Measurements from ENCODE around the gene JMJD7.

Gene JMJD7

DNA sequence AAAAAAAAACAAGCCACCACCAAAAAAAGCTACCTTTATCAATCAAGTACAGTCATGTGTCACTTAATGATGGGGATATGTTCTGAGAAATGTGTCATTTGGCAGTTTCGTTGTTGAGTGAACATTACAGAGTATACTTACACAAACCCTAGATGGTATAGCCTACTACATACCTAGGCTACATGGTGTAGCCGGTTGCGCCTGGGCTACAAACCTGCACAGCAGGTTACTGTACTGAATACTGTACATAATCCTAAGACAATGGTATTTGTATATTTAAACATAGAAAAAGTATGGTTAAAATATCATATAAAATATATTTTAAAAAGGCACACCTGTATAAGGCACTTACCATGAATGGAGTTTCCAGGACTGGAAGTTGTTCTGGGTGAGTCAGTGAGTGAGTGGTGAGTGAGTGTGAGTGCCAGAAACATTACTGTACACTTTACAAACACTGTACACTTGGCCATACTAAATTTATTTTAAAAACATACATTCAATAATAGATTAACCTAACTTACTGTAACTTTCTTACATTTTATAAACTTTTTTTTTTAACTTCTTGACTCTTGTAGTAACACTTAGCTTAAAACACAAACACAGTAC, 25.9 kb upstream of the JMJD7 start:
- no peak for DNase-seq

GRCh38 chr15:41804361-41804760, 23.5 kb upstream of the JMJD7 start:
- DNase-seq = no peak

GRCh38 chr15:41804916-41805666, 22.8 kb upstream of the JMJD7 start:
- no peak for DNase-seq

DNA sequence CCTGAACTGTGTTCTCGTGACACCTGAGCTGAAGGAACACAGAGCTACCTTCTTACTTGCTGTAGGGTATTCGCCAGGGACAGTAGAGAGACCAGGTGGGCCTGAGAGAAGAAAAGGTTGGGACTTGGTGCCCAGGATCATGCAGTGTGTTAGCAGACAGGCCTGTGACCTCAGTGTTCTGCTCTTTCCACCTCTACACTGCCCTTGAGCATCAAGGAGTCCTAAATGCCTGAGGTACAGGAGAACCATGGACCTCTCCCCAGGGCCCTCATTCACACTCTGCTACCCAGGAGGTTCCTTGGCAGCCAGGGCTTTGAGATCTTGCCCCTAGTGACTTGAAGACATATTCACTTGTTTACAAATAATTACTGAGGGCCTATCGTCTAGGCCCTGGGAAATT, 22.2 kb upstream of the JMJD7 start:
- DNase-seq = no peak

- no peak for DNase-seq
Measured at GRCh38 chr15:41806291-41807181, 21.4 kb upstream of the JMJD7 start.

DNA sequence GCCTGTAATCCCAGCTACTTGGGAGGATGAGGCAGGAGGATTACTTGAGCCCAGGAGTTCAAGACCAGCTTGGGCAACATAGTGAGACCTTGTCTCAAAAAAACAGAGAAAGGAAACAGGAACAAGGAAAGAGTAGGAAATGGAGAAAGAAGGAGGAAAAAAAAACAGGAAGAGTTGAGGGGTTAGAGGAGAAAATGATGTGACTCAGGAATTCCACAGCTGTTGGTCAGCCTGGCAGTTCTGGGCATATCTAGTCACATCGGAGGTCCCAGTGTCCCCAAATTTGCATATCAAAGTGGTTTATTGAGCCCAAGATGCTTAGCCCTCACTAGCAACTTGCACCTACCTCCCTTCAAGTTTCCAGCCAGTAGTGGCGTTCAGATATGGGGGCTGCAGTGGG, 18.8 kb upstream of the JMJD7 start:
- DNase-seq = no peak

- DNase-seq = no peak
Measured at GRCh38 chr15:41809526-41810220, 18.2 kb upstream of the JMJD7 start.

DNA sequence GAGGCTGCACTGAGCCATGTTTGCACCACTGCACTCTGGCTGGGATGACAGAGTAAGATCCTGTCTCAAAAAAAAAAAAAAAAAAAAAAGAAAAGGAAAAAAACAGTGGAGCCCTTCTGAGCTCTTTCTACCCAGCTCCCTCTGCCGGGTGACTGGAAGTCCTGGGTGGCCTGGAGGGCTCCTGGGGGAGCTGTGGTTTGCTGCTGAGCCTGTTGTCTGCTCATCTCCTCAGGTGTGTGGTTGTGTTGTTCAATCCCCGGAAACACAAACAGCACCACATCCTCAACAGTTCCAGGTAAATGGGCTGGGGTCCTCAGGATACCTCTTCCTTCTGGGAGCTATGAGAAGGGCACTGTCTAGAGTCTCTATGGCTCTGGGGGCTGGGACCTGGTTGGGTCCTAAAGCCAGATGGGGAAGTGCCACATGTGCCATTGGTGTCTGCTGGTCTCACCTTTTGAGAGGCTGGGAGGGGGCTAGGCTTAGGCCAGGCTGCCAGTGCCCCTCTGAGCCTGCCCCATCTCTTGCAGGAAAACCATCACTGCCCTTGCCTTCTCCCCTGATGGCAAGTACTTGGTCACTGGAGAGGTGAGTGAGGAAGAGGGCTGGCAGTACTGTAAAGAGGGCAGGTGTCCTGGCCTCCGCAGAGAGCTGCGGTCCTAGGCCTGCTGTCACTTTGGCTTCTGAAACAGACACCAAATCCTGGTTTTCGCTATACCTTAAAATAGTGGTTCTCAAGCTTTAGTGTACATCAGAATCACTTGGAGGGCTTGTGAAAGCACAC, 17.1 kb upstream of the JMJD7 start:
- no peak for DNase-seq

- DNase-seq = peak; percentile 81
Measured at GRCh38 chr15:41811432-41812195, 16.3 kb upstream of the JMJD7 start.

DNA sequence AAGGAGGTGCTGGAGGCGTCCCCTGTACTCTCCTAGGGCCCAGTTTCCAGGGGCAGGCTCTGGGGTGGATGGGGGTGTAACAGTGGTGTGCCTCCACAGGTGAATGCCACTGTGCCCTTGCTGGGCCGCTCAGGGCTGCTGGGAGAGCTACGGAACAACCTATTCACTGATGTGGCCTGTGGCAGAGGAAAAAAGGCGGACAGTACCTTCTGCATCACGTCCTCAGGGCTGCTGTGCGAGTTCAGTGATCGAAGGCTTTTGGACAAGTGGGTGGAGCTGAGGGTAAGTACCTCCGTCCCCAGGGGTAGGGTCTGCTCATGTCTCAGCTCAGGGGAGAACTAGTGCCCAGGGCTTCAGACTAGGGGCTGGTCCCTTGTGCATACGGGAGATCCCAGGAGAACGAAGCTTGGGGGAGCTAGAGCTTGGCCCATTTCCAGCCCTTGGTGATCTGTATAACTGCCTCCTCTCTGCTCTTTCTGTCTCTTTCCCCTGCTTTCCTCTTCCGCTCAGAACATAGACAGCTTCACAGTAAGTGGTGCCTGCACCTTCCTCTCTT, 15.0 kb upstream of the JMJD7 start:
- DNase-seq = no peak

DNA sequence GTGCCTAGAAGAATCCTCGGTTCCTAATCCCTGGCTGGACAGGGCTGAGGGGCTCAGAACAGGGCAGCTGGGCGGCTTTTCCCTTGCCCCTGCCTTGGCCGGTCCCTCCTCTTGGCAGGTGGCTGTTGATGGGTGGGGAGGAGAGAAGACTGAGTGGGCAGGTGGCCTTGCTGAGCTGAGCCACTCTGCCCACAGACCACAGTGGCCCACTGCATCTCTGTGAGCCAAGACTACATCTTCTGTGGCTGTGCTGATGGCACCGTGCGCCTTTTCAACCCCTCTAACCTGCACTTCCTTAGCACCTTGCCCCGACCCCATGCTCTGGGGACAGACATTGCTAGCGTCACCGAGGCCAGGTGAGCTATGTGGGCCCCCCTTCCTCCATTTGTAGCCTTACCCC, 14.5 kb upstream of the JMJD7 start:
- DNase-seq = no peak

DNA sequence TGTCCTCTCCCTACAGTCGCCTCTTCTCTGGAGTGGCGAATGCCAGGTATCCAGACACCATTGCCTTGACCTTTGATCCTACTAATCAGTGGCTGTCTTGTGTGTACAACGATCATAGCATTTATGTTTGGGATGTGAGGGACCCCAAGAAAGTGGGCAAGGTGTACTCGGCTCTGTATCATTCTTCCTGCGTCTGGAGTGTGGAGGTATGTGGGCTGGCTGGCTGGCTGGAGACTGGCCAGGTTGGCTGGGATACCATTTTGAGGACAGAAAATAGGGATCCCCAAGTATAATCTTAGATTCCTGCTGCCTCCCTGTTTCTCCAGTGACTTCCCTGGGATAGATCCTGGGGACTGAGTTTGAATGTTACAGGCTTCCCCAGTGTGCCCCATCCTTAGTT, 13.4 kb upstream of the JMJD7 start:
- no peak for DNase-seq

GRCh38 chr15:41816788-41817187, 11.1 kb upstream of the JMJD7 start:
- no peak for DNase-seq

DNA sequence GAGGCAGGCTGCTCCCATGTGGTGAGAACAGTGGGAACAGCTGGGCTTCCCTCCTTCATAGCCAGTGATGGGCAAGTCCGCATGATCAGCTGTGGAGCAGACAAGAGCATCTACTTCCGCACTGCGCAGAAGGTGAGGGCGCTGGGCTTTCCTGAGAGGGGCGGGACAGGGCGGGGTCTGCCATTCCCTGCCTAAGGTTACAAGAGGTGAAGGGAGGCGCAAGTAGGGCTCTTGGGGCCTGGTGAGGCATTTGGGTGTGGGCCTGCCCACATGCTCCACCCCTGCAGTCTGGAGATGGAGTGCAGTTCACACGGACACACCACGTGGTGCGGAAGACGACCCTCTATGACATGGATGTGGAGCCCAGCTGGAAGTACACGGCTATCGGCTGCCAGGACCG, 10.6 kb upstream of the JMJD7 start:
- no peak for DNase-seq

DNA sequence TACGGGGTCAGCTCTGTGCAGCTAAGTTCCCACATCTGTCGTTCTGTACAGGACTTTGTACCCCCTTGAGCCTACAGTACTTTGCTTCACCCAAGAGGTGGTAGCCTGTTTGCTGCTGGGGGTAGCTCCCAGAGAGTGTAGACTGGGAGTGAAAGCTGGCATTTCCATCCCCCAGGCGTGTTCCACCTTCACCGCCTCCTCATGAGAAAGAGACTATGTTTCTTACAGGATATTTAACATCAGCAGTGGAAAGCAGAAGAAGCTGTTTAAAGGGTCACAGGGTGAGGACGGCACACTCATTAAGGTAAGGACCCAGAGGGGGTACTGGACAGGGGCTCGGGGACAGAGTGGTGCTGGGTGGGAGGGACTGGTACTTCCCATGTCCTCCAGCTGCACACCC, 10.1 kb upstream of the JMJD7 start:
- no peak for DNase-seq

DNA sequence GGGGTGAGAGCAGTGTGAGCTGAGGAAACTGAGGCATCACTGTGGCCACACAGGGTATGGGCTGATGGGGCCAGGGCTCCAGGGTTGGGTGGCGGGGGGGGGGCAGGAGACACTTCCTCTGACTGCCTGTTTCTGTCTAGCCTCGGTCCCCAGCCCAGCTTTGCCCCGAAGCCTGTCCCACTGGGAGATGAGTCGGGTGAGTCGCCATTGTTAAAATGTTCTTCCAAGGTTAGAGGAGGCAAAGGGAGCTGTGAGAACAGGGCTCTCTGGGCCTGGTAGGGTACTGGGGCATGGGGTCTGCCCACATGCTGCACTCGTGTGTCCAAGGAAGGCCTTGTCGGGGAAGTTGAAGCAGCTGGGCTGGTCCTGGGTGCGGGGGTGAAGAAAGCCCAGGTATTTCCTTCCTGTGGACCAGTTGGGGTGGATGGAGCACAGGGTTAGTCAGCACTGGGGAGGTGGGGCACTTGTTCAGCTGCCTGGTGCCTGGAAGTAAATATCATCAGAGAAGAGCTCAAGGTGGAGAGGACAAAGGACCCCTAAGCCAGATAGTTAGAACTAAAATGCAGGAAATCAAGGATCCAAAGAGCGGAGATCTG, 8.3 kb upstream of the JMJD7 start:
- DNase-seq = no peak

GRCh38 chr15:41820791-41821423, 7.0 kb upstream of the JMJD7 start:
- no peak for DNase-seq

GRCh38 chr15:41821831-41822230, 6.1 kb upstream of the JMJD7 start:
- no peak for DNase-seq

DNA sequence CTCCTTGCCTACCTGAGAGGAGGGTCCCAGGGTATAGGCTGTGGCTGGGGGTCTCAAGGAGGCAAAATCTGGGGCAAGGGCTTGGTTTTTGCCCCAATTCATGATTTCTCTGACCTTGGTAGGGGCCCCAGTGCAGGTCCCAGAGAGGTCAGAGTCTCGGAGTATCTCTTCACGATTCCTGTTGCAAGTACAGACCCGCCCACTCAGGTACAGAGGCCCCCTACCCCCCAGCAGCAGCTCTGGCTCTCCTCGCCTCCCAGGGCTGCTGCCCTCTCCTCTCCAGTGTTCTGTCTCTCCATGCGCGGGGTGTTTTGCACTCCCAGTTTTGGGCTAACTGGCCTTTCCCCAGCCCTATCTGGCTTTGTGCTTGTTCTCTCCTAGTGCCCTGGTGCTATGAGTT, 5.4 kb upstream of the JMJD7 start:
- no peak for DNase-seq

DNA sequence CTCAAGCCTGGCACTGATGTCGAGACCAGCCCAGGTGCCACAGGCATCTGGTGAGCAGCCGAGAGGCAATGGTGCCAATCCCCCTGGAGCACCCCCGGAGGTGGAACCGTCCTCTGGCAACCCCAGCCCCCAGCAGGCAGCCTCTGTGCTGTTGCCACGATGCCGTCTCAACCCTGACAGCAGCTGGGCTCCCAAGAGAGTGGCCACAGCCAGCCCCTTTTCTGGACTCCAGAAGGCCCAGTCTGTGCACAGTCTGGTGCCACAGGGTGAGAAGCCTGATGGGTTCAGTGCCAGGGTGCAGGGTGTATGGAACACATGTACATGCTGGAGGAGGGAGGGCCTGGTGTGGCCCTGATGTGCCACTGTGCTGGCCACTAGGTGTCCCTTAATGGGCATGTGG, 4.9 kb upstream of the JMJD7 start:
- DNase-seq = no peak

Data from activated CD4-positive, alpha-beta T cell treated with anti-CD3 and anti-CD28 coated beads, Interleukin-2, Interleukin-6, amounts not matched to agents 100 ng/mL and 50 ng/mL, durations not matched to agents 16 hours and 8 hours (primary cell).